Esophagus muscularis mucosa (tissue), 4 donors: ENCODE results near the gene PARD3B.

ENCODE experiments used
- EP300 ChIP-seq: sonication (generic); formaldehyde crosslinking; IDR thresholded peaks from one replicate; pipeline ENCODE4 v1.6.1; 2017; ENCODE audit warnings: antibody characterized with exemption
- POLR2A ChIP-seq: fragments of 450-650 bp; IDR thresholded peaks from one replicate; pipeline ENCODE4 v1.6.1; 2017; ENCODE audit warnings: antibody characterized with exemption, moderate library complexity, mild to moderate bottlenecking, low read depth
- POLR2AphosphoS5 ChIP-seq, 2 donors: sonication (generic); formaldehyde crosslinking; IDR thresholded peaks; one replicate each; pipeline ENCODE4 v1.6.1; 2017; ENCODE audit warnings: antibody characterized with exemption in 2 of 2
- TF ChIP-seq, protein P1 (sequence below), 3 experiments: fragments of 200-600 bp in 2 of 3; fragments of 450-650 bp in 1 of 3; sonication (generic) in 2 of 3; IDR thresholded peaks; one replicate each; pipeline ENCODE4 v1.5.1; 2017 to 2019; ENCODE audit warnings: antibody characterized with exemption in 3 of 3, mild to moderate bottlenecking in 2 of 3, moderate library complexity in 1 of 3

DNA sequence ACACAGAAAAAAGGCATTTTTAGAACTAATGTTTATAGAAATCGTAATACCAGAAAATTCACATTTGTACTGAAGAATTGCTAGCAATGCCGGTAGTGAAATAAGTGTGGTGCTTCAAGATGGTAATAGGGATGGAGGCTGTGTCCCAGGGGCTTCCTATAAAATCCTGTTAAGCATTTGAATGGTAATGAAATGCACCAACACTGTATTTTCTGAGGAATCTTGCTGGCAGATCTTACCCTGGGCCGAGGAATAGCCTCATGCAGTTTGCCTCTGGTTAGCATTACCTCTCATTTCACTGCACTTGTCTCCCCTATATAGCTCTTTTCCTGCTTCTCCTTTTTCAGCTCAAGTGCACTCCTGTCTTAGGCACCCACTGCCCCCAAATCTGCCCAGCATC is 635.5 kb downstream of the PARD3B start:
- TF ChIP-seq, protein P1, sequence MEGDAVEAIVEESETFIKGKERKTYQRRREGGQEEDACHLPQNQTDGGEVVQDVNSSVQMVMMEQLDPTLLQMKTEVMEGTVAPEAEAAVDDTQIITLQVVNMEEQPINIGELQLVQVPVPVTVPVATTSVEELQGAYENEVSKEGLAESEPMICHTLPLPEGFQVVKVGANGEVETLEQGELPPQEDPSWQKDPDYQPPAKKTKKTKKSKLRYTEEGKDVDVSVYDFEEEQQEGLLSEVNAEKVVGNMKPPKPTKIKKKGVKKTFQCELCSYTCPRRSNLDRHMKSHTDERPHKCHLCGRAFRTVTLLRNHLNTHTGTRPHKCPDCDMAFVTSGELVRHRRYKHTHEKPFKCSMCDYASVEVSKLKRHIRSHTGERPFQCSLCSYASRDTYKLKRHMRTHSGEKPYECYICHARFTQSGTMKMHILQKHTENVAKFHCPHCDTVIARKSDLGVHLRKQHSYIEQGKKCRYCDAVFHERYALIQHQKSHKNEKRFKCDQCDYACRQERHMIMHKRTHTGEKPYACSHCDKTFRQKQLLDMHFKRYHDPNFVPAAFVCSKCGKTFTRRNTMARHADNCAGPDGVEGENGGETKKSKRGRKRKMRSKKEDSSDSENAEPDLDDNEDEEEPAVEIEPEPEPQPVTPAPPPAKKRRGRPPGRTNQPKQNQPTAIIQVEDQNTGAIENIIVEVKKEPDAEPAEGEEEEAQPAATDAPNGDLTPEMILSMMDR (IDR thresholded peaks at IDR 0.05): no peak
- no peak for TF ChIP-seq POLR2A
- TF ChIP-seq POLR2AphosphoS5 (IDR thresholded peaks at IDR 0.05): no peak
- TF ChIP-seq EP300: no peak
